ENCODE results near the gene MCFD2.

The MCFD2 gene

DNA sequence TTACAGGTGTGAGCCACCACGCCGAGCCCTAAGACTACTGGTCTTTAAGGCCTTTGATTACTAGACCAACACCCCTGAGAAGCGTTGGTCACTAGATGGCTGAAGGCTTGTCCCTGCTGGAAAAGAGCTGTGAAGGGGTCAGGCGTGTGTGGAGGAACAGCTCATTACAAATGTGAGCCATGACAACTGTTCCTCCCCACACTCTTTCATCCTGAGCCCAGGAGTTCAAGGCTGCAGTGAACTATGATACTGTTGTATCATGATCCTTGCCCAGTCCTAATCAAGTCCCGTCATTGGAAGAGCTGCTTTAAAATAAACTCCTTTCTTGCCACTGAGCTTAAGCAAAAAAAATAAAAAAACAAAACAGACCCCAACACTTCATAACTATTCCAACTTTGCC, 19.5 kb upstream of the MCFD2 start:
- H3K36me3 Mint-ChIP-seq (ENCODE audit: low read depth): peaks cover 4% of the 10 kb centered on the region
- H3K27me3 Mint-ChIP-seq (ENCODE audit: low read depth): no peaks in the 10 kb centered on the region
- H3K27ac Mint-ChIP-seq: no peak overlapping the region
- no peak for TF ChIP-seq CTCF (IDR thresholded peaks at IDR 0.05; ENCODE audit: unreplicated experiment in 3 of 3)
- H3K4me1 Mint-ChIP-seq: no peaks in the 10 kb centered on the region
- H3K4me3 Mint-ChIP-seq: no peak overlapping the region
- H3K9me3 Mint-ChIP-seq: no peaks in the 10 kb centered on the region

GRCh38 chr2:46929612-46930011, 14.0 kb upstream of the MCFD2 start:
- TF ChIP-seq CTCF (IDR thresholded peaks at IDR 0.05; ENCODE audit: unreplicated experiment in 3 of 3): no peak
- peaks cover 30% of the 10 kb centered on the region for H3K36me3 Mint-ChIP-seq (ENCODE audit: low read depth)
- H3K27me3 Mint-ChIP-seq (ENCODE audit: low read depth): no peaks in the 10 kb centered on the region
- H3K9me3 Mint-ChIP-seq: peaks cover 24% of the 10 kb centered on the region
- no peaks in the 10 kb centered on the region for H3K4me1 Mint-ChIP-seq
- no peak overlapping the region for H3K4me3 Mint-ChIP-seq
- no peak overlapping the region for H3K27ac Mint-ChIP-seq

GRCh38 chr2:46926863-46927262, 11.3 kb upstream of the MCFD2 start:
- peaks cover 26% of the 10 kb centered on the region for H3K36me3 Mint-ChIP-seq (ENCODE audit: low read depth)
- no peak for TF ChIP-seq CTCF (IDR thresholded peaks at IDR 0.05; ENCODE audit: unreplicated experiment in 3 of 3)
- H3K27ac Mint-ChIP-seq: no peak overlapping the region
- no peaks in the 10 kb centered on the region for H3K4me1 Mint-ChIP-seq
- H3K4me3 Mint-ChIP-seq: no peak overlapping the region
- H3K27me3 Mint-ChIP-seq (ENCODE audit: low read depth): no peaks in the 10 kb centered on the region
- peaks cover 24% of the 10 kb centered on the region for H3K9me3 Mint-ChIP-seq

DNA sequence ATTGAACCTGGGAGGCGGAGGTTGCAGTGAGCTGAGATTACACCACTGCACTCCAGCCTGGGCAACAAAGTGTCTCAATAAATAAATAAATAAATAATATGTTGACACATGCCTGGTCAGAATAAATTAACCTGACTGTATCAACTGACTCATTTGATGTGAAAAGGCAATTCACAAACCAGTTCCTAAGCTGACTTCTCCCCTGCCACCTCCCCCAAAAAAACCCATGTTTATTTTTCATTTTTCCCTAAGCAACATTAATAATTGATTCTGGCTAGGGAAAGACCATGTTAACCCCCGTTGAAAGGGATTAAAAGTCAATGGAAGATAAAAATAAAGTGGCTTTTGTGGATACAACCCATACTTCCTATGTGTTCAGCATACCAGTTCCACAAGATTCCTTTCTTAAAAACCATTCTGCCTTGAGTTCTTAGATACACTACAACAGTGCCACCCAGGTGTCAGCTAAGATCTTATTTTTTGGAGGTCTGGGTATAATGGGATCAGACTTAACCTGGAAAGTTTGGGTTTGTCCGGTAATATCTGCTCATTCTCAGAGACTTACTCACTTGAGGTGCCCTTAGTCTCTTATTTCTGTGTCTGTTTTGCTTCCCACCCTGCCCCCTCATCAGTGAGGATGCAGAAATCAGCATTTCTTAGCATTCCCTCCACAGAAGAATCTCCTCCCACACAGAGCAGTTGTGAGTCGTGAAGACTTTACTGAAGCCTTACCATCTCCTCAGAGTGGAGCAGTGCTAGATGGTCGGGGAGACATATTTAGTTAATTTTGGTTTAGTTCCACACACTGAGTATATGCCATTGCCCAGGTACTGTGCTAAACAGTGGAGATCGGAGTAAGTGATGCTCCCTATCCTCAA, 10.1 kb upstream of the MCFD2 start:
- H3K4me1 Mint-ChIP-seq: no peaks in the 10 kb centered on the region
- H3K27me3 Mint-ChIP-seq (ENCODE audit: low read depth): no peaks in the 10 kb centered on the region
- H3K9me3 Mint-ChIP-seq: peaks cover 24% of the 10 kb centered on the region
- no peak for TF ChIP-seq CTCF (IDR thresholded peaks at IDR 0.05; ENCODE audit: unreplicated experiment in 3 of 3)
- no peak overlapping the region for H3K4me3 Mint-ChIP-seq
- H3K27ac Mint-ChIP-seq: peak overlapping the region; percentile 67 to 86 (median 67)
- H3K36me3 Mint-ChIP-seq (ENCODE audit: low read depth): peaks cover 26% of the 10 kb centered on the region

- Mint-ChIP-seq H3K4me1 (no peaks in the 10 kb centered on the region), H3K27me3 (ENCODE audit: low read depth) (no peaks in the 10 kb centered on the region), H3K27ac (no peak overlapping the region), H3K9me3 (peaks cover 21% of the 10 kb centered on the region), H3K4me3 (no peak overlapping the region), H3K36me3 (ENCODE audit: low read depth) (peaks cover 23% of the 10 kb centered on the region)
- no peak for TF ChIP-seq CTCF (IDR thresholded peaks at IDR 0.05; ENCODE audit: unreplicated experiment in 3 of 3)
Measured at GRCh38 chr2:46924608-46925007, 9.0 kb upstream of the MCFD2 start.

GRCh38 chr2:46924038-46924437, 8.4 kb upstream of the MCFD2 start:
- Mint-ChIP-seq H3K36me3 (ENCODE audit: low read depth) (peaks cover 20% of the 10 kb centered on the region), H3K4me3 (no peak overlapping the region), H3K4me1 (no peaks in the 10 kb centered on the region), H3K9me3 (peaks cover 18% of the 10 kb centered on the region), H3K27me3 (ENCODE audit: low read depth) (no peaks in the 10 kb centered on the region), H3K27ac (no peak overlapping the region)
- TF ChIP-seq CTCF (IDR thresholded peaks at IDR 0.05; ENCODE audit: unreplicated experiment in 3 of 3): no peak
